ENCODE results near the gene CNTROB. TPM values are rescaled to one million over a fixed set of nuclear protein-coding genes. Genes with fewer than 3 reads are reported as not detected.

The CNTROB gene
- total RNA-seq, 5 donors from 2014 or later (not counting 1 experiment from before 2014, with no cell fraction given): 28.9 to 34.9 (median 32.9) TPM

DNA sequence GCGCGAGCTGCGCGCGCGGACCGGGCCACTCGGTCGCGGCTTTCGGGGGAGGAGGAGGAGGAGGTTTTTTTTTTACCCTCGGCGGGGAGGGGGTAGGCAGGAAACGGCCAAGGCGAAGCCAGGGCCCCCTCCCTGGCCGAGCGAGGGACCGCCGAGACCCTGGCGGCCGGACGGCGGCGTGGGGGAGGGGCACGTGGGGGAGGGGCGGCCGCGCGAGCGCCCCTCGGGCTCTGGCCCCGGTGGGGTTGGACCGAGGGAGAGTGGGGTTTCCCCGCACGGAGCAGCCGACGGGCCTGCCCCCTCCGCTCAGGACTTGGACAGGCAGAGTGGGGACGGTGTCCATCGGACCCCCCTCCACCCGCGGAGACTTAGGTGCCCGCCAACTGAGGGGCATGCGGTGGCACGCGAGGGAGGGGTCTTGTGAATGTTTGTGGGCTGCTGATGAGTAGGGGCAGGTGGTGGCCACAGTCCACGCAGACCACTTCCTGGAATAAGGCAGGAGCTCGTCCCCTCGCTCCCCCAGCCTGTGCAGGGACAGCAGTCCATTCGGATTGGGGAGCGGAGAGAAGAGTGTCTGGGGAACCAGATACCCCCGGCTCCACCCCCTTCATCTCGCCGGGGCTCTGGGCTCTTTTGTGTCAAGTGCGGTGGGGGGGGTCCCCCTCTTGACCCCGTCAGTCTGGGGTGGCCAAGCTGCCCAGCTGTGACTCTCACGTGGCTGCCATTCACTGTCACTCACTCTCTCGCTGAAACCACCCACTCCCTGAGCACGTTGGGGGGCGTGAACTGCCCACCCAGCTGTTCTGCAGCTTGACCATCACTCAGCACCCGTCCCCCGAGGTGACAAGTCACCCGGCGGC, 46.4 kb upstream of the CNTROB start:
- H3K36me3 Mint-ChIP-seq: peaks cover 5% of the 10 kb centered on the region
- DNase-seq (peak in 23 of 35 experiments; percentile 3 to 63 (median 13)), ATAC-seq (replicated peaks in 1 of 4) (peak in 2 of 4 experiments; percentile 1)
- Histone ChIP-seq H3K27me3 (replicated peaks in 1 of 2; ENCODE audit: control insufficient read depth in 2 of 2, extremely low read depth in 1 of 2, insufficient read depth in 2 of 2, low read length in 1 of 2) (no peaks in the 10 kb centered on the region), H3K27ac (ENCODE audit: low read length) (peak overlapping the region; percentile 77), H3K4me1 (ENCODE audit: control insufficient read depth in 1 of 2, extremely low read depth in 1 of 2, insufficient read depth in 2 of 2, low read length in 2 of 2) (peaks cover 37 to 69% of the 10 kb centered on the region in 2 experiments), H3K4me3 (ENCODE audit: control insufficient read depth in 1 of 2, extremely low read depth in 1 of 2, low read length in 1 of 2) (peak overlapping the region; percentile 85 to 97), H3K9me3 (no peaks in the 10 kb centered on the region), H3K36me3 (ENCODE audit: control insufficient read depth in 2 of 2, extremely low read depth in 1 of 2, insufficient read depth in 1 of 2, low read length in 1 of 2) (peaks cover under 1 to 20% of the 10 kb centered on the region in 2 donors)
- no peaks in the 10 kb centered on the region for H3K9me3 Mint-ChIP-seq
- peaks cover 5 to 11% (median 6%) of the 10 kb centered on the region in 3 donors for H3K4me1 Mint-ChIP-seq
- CTCF ChIA-PET: interaction anchor here in 1 of 2 donors (0.6 to 1.0 kb wide), 2 partner anchors 172 to 233 kb away, joined by 3 to 4 read pairs; no protein-coding TSS in a partner anchor
- POLR2A ChIA-PET: interaction anchor here in 1 of 2 donors (0.8 kb wide), 1 partner anchor 47 kb away, joined by 3 read pairs; no protein-coding TSS in a partner anchor
- peak overlapping the region in 1 of 3 donors; percentile 45 for H3K4me3 Mint-ChIP-seq
- 1% methylated on average over 49 of the region's 64 CpGs for WGBS (ENCODE audit: insufficient coverage)
- no peaks in the 10 kb centered on the region for H3K27me3 Mint-ChIP-seq
- H3K27ac Mint-ChIP-seq: no peak overlapping the region

DNA sequence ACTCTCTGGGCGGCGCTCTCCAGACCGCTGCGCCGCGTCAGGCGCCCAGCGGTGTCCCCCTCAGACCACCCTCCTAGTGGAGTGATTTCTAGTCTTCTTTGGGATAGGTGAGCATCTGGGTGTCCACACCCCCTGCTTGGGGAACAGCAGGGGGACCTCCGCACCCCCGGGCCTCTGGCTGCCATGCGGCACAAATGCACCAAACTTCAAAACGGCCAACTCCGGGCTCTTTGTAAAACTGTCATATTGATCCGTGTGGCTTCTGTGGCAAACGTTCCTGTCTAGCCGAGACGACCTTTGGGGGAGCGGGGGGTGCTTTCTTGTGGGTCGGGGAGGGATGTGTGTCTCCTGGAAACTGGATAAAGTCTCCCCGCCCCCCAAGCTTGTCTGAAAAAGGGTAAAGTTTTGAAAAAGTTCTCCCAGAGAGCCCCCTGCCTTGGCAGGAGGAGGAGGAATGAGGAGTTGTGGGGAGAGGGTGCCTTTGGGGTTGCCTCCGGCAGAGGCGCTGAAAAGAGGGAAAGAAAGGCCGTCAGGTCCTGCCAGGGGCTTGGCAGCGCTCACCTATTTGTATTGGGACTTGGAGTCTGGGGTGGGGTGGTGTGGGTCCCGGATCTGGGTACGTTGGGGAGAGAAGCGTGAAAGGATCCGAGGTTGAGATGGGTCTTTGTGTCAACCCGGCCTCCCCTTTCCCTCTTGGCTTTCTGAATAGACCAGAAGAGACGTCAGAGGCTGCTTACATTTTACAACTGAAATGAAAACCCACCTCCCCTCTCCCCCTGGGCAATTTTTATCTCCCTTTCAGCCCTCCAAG, 45.6 kb upstream of the CNTROB start:
- CTCF ChIA-PET: interaction anchor here in 1 of 2 donors (0.6 to 1.0 kb wide), 2 partner anchors 171 to 232 kb away, joined by 3 to 4 read pairs; no protein-coding TSS in a partner anchor
- Histone ChIP-seq H3K4me3 (ENCODE audit: control insufficient read depth in 1 of 2, extremely low read depth in 1 of 2, low read length in 1 of 2) (peak overlapping the region; percentile 85 to 97), H3K4me1 (ENCODE audit: control insufficient read depth in 1 of 2, extremely low read depth in 1 of 2, insufficient read depth in 2 of 2, low read length in 2 of 2) (peaks cover 29 to 61% of the 10 kb centered on the region in 2 experiments), H3K27ac (ENCODE audit: low read length) (peak overlapping the region; percentile 77), H3K27me3 (replicated peaks in 1 of 2; ENCODE audit: control insufficient read depth in 2 of 2, extremely low read depth in 1 of 2, insufficient read depth in 2 of 2, low read length in 1 of 2) (no peaks in the 10 kb centered on the region), H3K9me3 (no peaks in the 10 kb centered on the region), H3K36me3 (ENCODE audit: control insufficient read depth in 2 of 2, extremely low read depth in 1 of 2, insufficient read depth in 1 of 2, low read length in 1 of 2) (peaks cover 5 to 22% of the 10 kb centered on the region in 2 donors)
- peaks cover 5% of the 10 kb centered on the region for H3K36me3 Mint-ChIP-seq
- POLR2A ChIA-PET: interaction anchor here in 1 of 2 donors (0.8 kb wide), 1 partner anchor 46 kb away, joined by 3 read pairs; no protein-coding TSS in a partner anchor
- peak in 2 of 4 experiments; percentile 6 to 25 for ATAC-seq (replicated peaks in 1 of 4)
- peaks cover 7 to 12% (median 9%) of the 10 kb centered on the region in 3 donors for H3K4me1 Mint-ChIP-seq
- no peak overlapping the region for H3K27ac Mint-ChIP-seq
- H3K9me3 Mint-ChIP-seq: no peaks in the 10 kb centered on the region
- H3K27me3 Mint-ChIP-seq: no peaks in the 10 kb centered on the region
- no peak overlapping the region for H3K4me3 Mint-ChIP-seq
- 0% methylated on average over 6 of the region's 30 CpGs for WGBS (ENCODE audit: insufficient coverage)
- DNase-seq: peak in 32 of 35 experiments; percentile 10 to 74 (median 40)

DNA sequence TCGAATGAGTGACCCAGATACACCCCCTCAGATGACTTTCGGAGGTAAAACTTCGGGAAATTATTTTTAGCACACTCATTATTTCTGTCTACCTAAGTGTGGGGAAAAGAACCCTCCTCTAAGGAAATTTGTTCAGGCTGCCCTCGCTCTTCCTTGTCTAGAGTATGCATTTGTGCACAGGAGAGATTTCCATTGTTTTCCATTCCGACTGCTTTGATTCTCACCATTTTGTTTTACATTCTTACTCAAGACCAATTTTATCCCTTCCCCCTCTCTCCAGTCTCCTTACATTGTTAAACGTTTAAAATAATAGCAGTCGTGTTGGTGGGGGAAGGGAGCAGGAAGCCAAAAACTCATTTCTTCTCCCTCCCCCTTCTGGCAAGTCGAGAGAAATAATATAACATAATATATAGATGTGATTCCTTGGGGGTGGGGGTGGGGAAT, 44.9 kb upstream of the CNTROB start:
- Histone ChIP-seq H3K27ac (ENCODE audit: low read length) (peak overlapping the region; percentile 77), H3K36me3 (ENCODE audit: control insufficient read depth in 2 of 2, extremely low read depth in 1 of 2, insufficient read depth in 1 of 2, low read length in 1 of 2) (peaks cover 10 to 27% of the 10 kb centered on the region in 2 donors), H3K27me3 (replicated peaks in 1 of 2; ENCODE audit: control insufficient read depth in 2 of 2, extremely low read depth in 1 of 2, insufficient read depth in 2 of 2, low read length in 1 of 2) (no peaks in the 10 kb centered on the region), H3K9me3 (no peaks in the 10 kb centered on the region), H3K4me1 (ENCODE audit: control insufficient read depth in 1 of 2, extremely low read depth in 1 of 2, insufficient read depth in 2 of 2, low read length in 2 of 2) (peaks cover 24 to 55% of the 10 kb centered on the region in 2 experiments), H3K4me3 (ENCODE audit: control insufficient read depth in 1 of 2, extremely low read depth in 1 of 2, low read length in 1 of 2) (peak overlapping the region; percentile 85 to 97)
- Mint-ChIP-seq H3K9me3 (no peaks in the 10 kb centered on the region), H3K36me3 (peaks cover 10% of the 10 kb centered on the region), H3K4me3 (no peak overlapping the region), H3K4me1 (peaks cover 9 to 14% (median 9%) of the 10 kb centered on the region in 3 donors), H3K27ac (no peak overlapping the region), H3K27me3 (no peaks in the 10 kb centered on the region)
- ChIA-PET CTCF (no interaction called here), POLR2A (no interaction called here)
- WGBS (ENCODE audit: insufficient coverage): no CpG with 5 or more reads among the region's 8 CpGs
- ATAC-seq (replicated peaks in 1 of 4) (no peak), DNase-seq (no peak)

DNA sequence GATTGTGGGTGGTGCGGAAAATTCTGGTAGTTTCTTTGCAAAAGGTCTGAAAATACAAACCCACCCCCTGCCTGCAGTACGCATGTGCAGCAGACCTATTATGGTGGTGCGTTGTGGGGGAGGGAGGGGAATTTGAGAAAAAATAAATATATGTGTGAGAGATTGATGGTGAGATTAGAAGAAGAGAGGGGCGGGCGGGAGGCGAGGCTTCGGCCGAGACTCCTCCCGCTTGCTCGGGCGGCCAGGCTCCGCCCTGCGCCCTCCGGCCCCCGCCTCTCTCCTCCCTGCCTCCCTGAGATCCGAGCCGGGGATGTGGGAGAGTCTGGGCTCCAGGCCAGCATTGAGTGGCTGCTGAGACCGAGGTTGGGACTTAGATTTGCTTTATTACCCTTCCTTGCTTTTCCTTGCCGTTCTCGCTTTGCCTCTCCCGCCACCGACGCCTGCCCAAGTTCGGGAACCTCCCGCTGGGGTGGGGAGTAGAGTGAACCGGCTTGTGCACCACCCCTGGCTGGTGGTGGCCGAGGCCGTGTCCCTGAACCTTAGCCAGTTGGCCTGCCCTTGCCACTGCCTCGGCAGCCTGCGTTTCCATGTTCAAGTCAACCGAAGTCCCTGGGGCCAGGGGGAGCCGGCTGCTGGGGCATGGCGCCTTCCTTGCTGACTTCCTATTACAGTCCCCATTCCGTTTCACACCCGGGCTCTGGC, 44.4 kb upstream of the CNTROB start:
- POLR2A ChIA-PET: no interaction called here
- Histone ChIP-seq H3K4me3 (ENCODE audit: control insufficient read depth in 1 of 2, extremely low read depth in 1 of 2, low read length in 1 of 2) (peak overlapping the region; percentile 85 to 91), H3K36me3 (ENCODE audit: control insufficient read depth in 2 of 2, extremely low read depth in 1 of 2, insufficient read depth in 1 of 2, low read length in 1 of 2) (peaks cover 11 to 29% of the 10 kb centered on the region in 2 donors)

DNA sequence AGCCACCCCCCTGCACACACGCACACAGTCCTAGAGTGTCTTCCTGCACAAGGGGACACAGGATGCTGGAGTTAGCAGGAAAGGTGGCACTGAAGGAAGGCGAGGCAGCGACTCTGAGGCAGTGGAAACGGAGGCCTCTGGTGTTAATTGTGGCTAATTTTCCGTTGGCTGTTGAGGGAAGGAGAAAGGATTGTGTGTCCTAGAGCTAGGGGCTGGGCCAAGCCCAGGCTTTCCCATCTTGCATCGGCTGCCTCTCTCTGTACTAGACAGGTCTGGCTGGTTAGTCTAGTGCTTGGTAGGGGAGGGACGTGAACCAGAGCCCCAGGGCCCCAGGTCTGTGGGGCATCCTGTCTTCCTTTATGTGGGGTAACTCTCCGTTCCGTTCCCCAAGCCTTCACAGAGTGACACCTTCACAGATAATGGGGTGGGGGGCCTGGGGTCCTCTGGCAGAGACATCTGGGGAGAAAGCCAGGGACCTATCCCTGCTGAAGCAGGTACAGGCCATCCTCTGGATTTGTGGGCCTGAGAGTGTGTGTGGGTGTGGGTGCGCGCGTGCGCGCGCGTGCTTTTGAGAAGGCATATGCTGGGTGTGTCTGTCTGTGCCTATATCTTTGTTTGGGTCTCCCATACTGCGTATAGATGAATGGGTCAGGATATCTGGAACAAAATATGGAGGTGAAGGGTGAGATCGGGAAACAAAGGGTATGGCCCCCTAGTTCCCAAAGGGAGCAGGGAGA, 43.7 kb upstream of the CNTROB start, which contains the start of gene CHD3:
TSS of gene CHD3 (plus strand) at position 606 of the 737 bp plus-strand sequence. CDS start 212 bp downstream, outside the sequence.
- Mint-ChIP-seq H3K4me3 (no peak within 1 kb of the TSS), H3K36me3 (peaks cover 15% of the 10 kb centered on the region), H3K4me1 (peaks cover 9 to 15% (median 10%) of the 10 kb centered on the region in 3 donors), H3K9me3 (no peaks in the 10 kb centered on the region), H3K27ac (no peak within 1 kb of the TSS), H3K27me3 (no peaks in the 10 kb centered on the region)
- Histone ChIP-seq H3K27me3 (replicated peaks in 1 of 2; ENCODE audit: control insufficient read depth in 2 of 2, extremely low read depth in 1 of 2, insufficient read depth in 2 of 2, low read length in 1 of 2) (no peaks in the 10 kb centered on the region), H3K36me3 (ENCODE audit: control insufficient read depth in 2 of 2, extremely low read depth in 1 of 2, insufficient read depth in 1 of 2, low read length in 1 of 2) (peaks cover 11 to 36% of the 10 kb centered on the region in 2 donors), H3K4me3 (ENCODE audit: control insufficient read depth in 1 of 2, extremely low read depth in 1 of 2, low read length in 1 of 2) (peak within 1 kb of the TSS; percentile 85 to 91), H3K9me3 (no peaks in the 10 kb centered on the region), H3K4me1 (ENCODE audit: control insufficient read depth in 1 of 2, extremely low read depth in 1 of 2, insufficient read depth in 2 of 2, low read length in 2 of 2) (peaks cover 11 to 47% of the 10 kb centered on the region in 2 experiments), H3K27ac (ENCODE audit: low read length) (peak within 1 kb of the TSS; percentile 32)
- ChIA-PET CTCF (interaction anchor here in 1 of 2 donors (0.9 kb wide), 1 partner anchor 231 kb away, joined by 3 read pairs; no protein-coding TSS in a partner anchor), POLR2A (no interaction called here)
- DNase-seq (peak in 27 of 35 experiments; percentile 11 to 55 (median 30)), ATAC-seq (replicated peaks in 1 of 4) (peak; percentile 15 to 29 (median 25))
- WGBS (ENCODE audit: insufficient coverage): 10% methylated on average over 14 of the region's 18 CpGs

More for the DNA sequence above, 44.4 kb upstream of the CNTROB start:
- H3K27me3 ChIP-seq (replicated peaks in 1 of 2; ENCODE audit: control insufficient read depth in 2 of 2, extremely low read depth in 1 of 2, insufficient read depth in 2 of 2, low read length in 1 of 2): no peaks in the 10 kb centered on the region
- 0% methylated on average over 16 of the region's 35 CpGs for WGBS (ENCODE audit: insufficient coverage)
- Mint-ChIP-seq H3K4me1 (peaks cover 9 to 15% (median 10%) of the 10 kb centered on the region in 3 donors), H3K4me3 (no peak overlapping the region), H3K36me3 (peaks cover 11% of the 10 kb centered on the region), H3K9me3 (no peaks in the 10 kb centered on the region), H3K27me3 (no peaks in the 10 kb centered on the region), H3K27ac (no peak overlapping the region)
- H3K27ac ChIP-seq (ENCODE audit: low read length): peak overlapping the region; percentile 77
- DNase-seq (peak; percentile 70 to 94 (median 87)), ATAC-seq (replicated peaks in 1 of 4) (peak; percentile 72 to 77 (median 76))
- H3K4me1 ChIP-seq (ENCODE audit: control insufficient read depth in 1 of 2, extremely low read depth in 1 of 2, insufficient read depth in 2 of 2, low read length in 2 of 2): peaks cover 18 to 50% of the 10 kb centered on the region in 2 experiments
- no peaks in the 10 kb centered on the region for H3K9me3 ChIP-seq
- CTCF ChIA-PET: no interaction called here
